GM18907 (cell line): ENCODE measurements around the gene PHF20.
"Not testable (repeated sequence)": the region's sequence is repeated elsewhere in the genome, so short reads cannot be mapped to it uniquely, and the experiment has no call there.

Experiments used
- ATAC-seq: cut with Tn5 transposase; IDR thresholded peaks from one replicate; pipeline ENCODE4 v1.9.1; 2021; ENCODE audit warnings: mild to moderate bottlenecking, moderate library complexity; ENCODE audit not compliant: unreplicated experiment

The PHF20 gene

DNA sequence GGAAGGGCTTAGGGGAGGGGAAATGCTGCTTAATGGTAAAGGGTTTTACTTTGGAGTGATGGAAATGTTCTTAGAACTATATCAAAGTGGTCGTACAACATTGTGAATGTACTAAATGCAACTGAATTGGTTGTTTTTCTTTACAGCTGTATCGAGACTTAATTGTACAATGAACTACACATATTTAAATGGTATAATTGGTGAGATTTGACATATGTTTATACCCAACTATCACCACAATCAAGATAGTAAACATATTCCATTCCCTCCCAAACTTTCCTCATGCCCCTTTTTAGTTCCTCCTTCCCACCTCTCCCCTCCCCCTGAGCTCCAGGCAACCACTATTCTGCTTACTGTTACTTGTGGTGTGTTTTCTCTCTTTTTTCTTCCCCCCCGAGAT is 138.4 kb downstream of the PHF20 start:
- ATAC-seq, result no peak

DNA sequence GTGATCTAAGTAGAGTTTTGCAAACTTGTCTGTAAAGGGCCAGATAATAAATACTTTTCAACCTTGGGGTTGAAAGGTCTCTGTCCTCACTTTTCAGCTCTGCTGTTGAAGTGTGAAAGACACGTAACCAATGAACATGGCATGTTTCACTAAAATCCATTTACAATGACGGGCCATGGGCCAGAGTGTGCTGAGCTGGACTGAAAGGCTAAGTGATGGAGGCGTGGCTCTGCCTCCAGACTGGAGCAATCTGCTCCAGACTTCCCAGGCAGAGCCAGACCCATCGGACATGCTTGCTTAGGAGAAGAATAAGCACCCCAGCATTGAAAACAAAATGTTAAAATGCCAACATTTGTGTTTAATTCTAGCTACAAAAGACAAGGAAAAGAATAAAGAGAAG is 141.1 kb downstream of the PHF20 start:
- ATAC-seq, result no peak

DNA sequence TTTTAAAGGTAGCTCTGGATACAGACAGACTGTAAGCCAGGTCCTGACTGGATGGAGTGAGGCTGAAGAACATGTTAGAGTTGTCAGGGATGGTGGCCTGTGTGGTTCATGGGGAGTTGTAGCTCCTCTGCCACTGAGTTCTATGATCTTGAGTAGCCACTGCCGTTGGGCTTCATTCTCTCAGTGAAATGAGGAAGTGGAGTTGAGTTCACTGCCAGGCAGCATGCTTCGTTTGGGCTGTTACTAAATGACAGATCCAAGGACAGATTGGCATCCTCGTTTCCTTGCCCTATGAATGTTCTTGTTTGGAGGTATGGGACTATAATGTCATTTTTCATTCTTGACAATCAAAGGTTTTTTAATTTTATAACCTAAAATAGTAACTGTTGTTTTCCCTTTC is 145.3 kb downstream of the PHF20 start:
- no peak for ATAC-seq

DNA sequence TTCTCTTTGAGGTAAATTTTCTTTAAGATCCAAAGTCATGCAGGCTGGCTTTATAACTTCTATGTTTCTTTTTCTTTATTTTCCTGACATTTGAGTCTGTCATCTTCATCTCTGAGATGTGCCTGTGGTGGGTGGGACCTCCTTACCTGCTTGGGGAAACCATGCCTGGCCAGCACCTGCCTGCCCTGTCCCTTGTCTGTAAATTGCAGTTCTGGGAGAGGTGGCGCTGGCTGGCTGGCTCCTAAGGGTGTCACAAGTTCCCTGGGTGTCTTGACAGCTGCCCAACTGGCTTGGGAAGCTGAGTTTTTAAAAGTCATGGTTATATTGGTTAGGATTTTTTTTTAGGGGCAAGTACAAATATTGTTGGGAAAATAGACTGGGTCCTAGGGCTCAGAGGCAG is 146.2 kb downstream of the PHF20 start:
- ATAC-seq, result no peak

DNA sequence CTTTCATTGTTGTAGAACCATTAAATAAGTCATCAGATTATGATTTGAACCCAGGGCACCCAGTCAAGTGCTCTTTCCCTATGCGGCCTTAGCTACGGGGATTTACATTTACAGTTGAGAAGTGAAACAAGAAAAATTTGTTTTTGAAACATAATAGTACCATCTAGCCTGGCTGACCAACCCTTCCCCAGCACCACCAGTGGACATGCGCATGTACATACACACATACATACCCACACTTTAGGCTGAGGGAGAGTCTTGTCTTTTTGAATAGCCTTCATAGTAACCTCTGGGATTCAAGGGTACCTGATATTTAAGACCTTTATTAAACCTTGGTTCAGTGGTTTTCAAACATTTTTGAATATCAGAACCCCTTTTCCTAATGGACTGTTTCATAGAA is 148.7 kb downstream of the PHF20 start:
- ATAC-seq, result no peak

DNA sequence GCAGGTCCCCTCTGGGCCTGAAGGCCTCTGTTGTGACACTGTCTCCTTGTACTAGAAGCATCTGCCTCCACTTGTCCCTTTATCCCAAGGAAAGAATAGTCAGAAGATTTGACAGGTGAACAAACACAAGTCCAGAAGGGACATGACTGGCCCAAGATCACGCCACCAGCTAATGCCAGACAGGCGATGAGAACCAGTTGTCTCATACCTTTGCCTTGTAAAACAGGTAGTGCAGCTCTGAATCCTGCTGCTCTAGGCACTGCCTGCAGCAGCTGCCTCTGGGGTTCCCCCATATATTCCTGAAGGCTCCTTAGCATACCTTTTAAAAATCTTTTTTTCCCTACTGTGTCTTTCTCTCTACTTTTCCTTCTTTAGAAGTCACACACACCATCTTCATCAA is 157.5 kb downstream of the PHF20 start:
- no peak for ATAC-seq

DNA sequence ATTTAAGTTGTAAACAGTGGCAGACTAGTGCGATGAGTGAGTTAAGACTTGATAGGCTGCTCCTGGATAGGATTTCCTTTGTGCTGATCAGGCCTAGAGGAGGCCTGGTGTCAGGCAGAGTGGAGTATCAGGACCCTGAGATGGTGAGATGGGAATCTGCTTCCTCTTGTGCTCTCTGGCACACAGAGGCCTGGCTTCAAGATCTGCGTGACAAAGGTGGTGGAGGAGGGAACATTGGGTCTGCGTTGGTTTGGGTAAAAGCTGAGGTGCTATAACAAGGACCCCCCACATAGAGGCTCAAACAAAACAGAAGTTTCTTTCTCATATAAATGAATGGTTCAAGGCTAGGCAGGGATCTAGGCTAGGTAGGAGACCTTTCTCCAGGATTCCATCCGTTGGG is 162.2 kb downstream of the PHF20 start:
- ATAC-seq, result no peak

DNA sequence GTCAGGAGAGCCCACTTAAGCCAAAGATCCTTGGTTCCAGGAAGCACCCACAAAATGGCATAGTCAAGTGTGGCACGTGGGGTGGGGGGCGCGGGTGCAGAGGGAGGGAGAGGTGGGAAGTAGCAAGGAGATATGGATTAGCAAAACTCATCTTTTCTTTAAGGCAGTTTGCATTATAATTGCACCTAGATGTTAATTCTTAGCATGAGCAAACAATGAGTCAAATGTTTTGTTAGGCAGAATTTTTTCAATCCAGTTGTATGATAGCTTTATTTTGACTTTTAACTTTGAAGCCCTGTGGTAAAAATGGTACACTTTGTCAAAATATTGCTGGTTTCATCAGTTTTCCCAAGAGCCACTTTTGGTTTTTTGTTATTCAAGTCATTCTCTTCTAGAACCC is 167.4 kb downstream of the PHF20 start:
- no peak for ATAC-seq

DNA sequence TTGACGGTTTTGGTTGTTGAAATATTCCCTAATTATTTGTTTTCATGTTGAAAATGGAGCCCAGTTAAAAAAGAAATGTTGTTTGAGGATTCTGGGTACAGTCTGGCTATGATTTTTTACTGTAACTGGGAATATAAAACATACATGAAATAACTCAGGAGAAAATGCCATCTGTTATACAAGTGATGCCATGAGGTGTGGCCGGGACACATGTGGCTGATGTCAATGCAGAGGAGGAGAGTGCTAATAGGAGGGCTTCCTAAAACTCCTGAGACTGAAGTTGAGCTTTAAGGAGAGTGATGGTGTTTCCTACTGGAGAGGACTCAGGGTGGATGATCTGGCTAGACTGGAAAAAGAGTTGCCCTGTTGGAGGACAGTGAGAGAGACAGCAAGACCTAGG is 169.8 kb downstream of the PHF20 start:
- no peak for ATAC-seq

DNA sequence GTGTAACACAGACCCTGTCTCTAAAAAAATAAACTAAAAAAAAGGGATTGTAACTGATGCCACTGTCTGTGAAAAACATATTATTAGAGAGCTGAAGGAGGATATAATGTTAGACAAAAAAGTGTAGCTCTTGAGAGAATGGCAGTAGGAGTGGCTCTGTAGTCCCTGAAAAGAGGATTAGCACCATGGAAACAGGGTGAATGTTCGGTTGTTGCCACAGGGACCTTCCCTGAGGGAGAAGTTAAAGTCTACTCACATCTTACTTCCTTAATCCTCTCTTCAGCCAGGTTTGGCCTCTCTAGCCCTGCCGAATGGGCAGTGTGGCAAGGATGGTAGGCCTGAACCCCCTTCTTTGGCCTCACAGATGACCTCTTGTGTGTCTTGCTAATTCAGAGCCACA is 170.4 kb downstream of the PHF20 start:
- ATAC-seq, result no peak

DNA sequence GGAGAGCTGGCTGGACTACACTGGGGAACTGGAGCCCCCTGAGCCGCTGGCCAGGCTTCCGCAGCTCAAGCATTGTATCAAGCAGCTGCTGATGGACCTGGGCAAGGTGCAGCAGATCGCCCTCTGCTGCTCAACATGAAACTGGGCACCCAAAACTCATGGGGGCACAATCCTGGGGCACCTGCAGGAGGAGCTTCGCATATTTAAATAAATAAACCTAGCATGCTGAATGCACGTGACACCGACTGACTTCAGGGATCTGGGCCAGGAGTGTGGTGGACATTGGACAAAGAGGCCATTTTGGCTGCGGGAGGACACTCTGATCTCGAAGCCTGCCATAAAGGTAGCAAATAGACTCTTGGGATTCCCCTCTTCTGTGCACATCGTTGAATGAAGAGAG is 175.7 kb downstream of the PHF20 start:
- ATAC-seq, result no peak

DNA sequence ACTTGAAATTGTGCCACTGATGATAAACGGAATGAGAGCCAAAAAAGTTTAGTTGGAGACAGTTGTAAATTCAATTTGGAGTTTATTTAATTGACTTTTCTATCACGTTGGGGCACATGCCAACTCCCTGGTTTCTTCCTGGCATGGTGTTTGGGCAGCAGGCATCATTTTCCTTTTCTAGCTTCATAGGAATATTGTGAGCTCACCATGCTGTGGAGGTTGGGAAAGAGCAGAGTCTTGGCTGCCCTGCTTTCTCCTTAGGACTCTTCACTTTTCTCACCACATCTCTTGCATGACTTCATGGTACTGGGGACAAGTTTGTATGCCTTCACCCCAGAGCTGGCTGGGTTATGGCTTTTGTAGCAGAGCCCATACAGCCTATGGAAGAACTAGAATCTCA is 176.1 kb downstream of the PHF20 start:
- no peak for ATAC-seq

DNA sequence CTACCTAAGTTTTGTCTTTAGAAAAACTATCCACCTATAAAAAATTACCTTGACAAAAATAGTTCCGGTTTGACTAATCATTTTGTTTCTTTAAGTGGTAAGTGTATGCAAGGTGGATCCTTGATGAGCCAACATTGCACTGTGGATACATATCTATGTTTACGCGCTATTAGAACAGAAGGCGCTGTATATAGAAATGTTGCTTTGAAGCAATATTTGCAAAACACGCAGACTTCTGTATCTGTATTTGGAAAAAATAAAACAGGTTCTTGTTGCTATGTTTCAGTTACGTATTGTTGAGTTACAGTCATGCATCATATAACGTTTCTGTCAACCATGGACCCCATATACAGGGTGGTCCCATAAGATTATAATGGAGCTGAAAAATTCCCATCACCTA is 178.3 kb downstream of the PHF20 start:
- ATAC-seq, result no peak

DNA sequence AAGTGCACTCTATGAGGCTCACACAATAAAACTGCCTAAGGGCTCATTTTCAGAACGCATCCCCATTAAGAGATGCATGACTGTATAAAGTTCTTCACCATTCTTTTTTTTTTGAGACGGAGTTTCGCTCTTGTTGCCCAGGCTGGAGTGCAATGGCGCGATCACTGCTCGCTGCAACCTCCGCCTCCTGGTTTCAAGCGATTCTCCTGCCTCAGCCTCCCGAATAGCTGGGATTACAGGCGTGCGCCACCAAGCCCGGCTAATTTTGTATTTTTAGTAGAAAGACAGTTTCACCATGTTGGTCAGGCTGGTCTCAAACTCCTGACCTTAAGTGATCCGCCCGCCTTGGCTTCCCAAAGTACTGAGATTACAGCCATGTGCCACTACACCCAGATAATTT is 180.3 kb downstream of the PHF20 start:
- not testable (repeated sequence) for ATAC-seq

DNA sequence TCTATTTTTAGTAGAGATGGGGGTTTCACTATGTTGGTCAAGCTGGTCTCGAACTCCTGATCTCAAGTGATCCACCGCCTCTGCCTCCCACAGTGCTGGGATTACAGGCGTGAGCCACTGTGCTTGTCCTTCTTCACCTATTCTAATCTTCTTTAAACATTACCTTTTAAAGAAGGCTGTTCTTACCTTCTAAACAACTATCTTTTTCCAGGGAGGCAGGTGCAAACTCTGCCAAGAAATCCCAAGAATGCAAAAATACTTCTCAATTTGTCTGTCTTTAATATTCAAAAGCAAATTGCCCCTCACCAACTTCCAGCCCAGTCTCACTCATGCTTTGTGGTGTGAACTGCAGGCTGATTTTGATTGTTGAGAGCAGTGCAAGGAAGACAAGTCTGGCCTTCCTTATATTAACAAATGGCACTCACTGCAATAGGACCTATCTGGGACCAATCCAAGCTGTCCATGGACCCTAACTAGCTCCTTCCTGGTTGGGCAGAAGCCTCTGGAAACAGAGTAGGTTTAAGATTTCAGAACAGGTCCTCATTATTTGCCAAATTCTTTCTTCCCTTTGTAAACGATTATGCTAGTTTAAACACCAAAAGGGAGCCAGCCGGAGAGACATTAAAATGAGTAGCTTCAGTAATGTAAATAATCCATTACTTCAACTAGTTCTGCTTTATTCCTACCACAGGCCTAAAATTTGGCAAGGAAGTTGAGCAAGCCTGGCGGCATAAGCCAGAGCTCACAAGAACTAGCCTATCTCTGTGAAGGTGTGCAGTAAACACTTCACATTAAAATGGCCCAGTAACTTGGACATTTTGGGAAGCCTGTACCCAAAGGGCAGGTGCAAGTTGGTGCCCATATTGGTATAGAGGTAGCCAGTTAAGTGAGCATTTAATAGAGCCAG is 180.9 kb downstream of the PHF20 start:
- no peak for ATAC-seq

DNA sequence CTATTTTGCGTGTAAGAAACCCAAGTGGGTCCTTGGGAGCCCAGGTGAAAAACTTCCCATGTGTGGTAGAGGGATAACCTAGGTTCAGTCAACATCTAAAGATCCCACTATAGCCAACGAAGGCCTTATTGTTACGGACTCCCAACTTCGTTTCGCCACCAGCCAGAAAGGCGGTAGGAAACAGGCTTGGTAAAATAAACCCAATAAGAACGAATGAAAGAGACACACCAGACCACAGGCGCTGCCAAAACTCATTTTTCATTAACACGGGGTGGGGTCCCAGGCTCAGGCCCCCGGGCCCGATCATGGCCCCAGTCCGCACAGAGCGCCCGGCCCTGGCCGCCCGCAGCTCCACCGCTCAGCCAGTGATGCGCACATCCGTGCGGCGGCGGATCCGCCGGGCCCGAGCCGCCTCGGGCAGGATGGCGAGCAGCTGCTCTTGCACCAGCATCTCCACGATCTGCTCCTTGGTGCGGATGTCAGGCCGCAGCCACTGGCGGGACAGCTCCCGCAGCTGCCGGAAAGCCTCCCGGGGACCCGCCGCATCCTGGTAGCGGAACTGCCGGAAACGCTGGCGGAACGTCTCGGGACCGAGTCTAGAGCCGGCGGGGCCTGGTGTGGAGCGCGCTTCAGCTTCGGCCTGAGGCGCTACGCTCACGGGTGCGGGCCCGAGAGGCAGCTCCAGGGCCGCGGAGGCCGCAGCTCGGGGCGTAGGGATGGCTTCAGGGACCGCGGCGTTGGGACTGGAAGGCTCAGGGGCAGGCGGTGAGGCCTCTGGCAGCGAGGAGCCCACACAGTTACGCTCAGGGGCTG is 181.8 kb downstream of the PHF20 start:
- ATAC-seq, result peak; percentile 34

DNA sequence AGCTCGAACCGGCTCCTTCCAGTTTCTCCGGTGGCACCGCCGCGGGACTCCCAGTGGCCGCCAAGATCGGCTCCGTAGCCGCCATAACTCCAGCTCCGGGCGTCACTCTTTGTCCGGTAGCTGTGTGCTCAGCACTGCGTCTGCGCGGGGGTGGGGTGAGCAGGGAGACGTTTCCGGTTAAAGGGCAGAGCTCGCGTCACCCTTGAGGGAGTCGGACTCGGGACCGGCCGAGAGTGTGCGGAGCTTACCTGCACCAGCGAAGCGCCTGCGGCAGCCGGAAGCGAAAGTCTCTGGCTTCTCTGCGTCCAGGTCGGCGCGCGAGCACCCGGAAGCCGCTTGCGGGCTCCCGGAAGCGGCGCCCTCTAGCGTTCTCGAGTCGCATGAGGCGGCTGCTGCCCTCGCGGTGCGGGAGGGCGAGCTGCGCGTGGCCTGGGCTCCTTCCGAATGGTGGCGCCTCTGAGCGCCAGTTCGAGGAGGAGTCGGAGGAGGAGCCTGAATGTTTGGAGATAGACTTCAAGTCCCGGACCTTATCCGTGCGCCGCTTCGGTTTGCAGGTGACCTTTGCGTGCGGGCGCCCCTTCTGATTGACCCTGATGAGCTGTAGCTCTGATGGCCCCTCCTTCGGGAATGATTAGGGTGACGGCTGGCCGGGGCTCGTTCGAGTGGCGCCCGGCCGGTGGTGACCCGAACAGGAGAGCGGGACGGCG is 182.5 kb downstream of the PHF20 start, which contains the start of gene SCAND1:
TSS of gene SCAND1 (minus strand) at position 303 of the 707 bp plus-strand sequence. CDS start at position 85, 218 bp downstream.
- ATAC-seq, result peak; percentile 87

DNA sequence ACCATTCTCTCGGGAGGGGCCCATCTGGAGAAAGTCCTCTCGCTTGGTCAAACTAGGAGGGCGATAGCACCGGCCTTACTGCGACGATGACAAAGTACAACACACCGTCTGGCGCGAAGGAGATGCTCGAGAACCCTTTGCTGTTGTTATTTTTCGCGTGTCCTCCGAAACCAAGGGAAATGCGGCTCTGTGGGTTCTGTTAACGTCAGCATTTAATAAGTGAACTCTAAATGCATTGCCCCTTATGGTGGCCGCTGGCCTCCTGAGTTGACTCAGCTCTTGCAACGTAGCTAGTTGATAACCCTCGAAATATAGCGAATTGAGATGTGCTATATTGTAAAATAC is 183.1 kb downstream of the PHF20 start:
- ATAC-seq, result peak; percentile 2

DNA sequence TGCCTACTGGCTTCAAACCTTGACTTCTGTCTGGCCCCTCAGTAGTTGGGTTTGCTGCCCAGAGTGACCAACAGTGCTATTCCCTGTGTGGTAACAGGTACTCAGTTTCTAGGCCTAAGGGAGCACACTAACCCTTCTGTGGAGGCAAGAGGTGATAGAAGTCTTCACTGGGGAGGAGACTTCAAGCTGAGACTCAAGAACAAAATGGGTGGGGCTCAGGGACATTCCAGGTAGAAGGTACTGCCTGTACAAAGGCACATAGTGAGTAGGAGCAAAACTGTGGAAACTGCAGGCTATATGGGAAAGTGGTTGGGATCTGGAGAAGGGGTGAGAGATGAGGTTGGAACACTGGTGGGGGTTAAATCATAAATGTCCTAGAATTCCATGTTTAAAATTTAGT is 184.8 kb downstream of the PHF20 start:
- ATAC-seq, result no peak

DNA sequence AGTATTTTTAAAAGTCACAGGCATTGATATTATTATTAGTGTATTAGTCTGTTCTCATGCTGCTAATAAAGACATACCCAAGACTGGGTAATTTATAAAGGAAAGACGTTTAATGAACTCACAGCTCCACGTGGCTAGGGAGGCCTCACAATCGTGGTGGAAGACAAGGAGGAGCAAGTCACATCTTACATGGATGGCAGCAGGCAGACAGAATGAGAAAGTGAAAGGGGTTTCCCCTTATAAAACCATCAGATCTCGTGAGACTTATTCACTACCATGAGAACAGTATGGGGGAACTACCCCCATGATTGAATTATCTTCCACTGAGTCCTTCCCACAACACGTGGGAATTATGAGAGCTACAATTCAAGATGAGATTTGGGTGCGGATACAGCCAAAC is 187.5 kb downstream of the PHF20 start:
- not testable (repeated sequence) for ATAC-seq

DNA sequence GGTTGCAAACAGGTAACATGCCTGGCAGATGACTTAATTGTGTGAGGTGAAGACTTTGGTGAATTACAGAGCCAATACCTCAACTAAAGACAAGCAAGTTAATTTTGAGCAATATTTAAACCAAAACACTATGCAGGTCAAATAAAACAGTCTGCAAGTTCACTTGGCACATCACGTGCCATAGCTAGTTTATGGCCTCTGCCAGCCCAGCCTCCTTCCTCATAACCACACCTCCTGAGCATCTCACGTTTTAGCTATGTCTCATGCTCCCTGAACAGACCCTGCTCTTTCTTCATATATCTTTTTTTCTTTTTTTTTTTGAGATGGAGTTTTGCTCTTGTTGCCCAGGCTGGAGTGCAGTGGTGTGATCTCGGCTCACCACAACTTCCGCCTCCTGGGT is 192.1 kb downstream of the PHF20 start:
- ATAC-seq, result no peak
